Ishikawa (cell line): Measurements from ENCODE around the gene LIN28B.

Experiments used
- CEBPB ChIP-seq: IDR thresholded peaks from 2 replicates; pipeline ENCODE4 v1.6.1; 2012
- CREB1 ChIP-seq: IDR thresholded peaks from 2 replicates; pipeline ENCODE4 v1.6.1; 2012; ENCODE audit warnings: low read depth
- EGR1 ChIP-seq: IDR thresholded peaks from 2 replicates; pipeline ENCODE4 v1.6.1; 2012
- EP300 ChIP-seq: IDR thresholded peaks from 2 replicates; pipeline ENCODE4 v1.6.1; 2012; ENCODE audit warnings: borderline replicate concordance
- FOXM1 ChIP-seq: IDR thresholded peaks from 2 replicates; pipeline ENCODE4 v1.6.1; 2012; ENCODE audit warnings: low read depth, borderline replicate concordance
- MAX ChIP-seq: IDR thresholded peaks from 2 replicates; pipeline ENCODE4 v1.6.1; 2012
- NFIC ChIP-seq: IDR thresholded peaks from 2 replicates; pipeline ENCODE4 v1.6.1; 2012
- RAD21 ChIP-seq: IDR thresholded peaks from 2 replicates; pipeline ENCODE4 v1.6.1; 2012; ENCODE audit warnings: low read depth
- REST ChIP-seq: IDR thresholded peaks from 2 replicates; pipeline ENCODE4 v1.6.1; 2012; ENCODE audit warnings: low read depth, mild to moderate bottlenecking
- TAF1 ChIP-seq: IDR thresholded peaks from 2 replicates; pipeline ENCODE4 v1.6.1; 2012; ENCODE audit warnings: low read depth, mild to moderate bottlenecking
- TCF12 ChIP-seq: IDR thresholded peaks from 2 replicates; pipeline ENCODE4 v1.6.1; 2012; ENCODE audit warnings: low read depth
- TEAD4 ChIP-seq: IDR thresholded peaks from 2 replicates; pipeline ENCODE4 v1.6.1; 2012
- USF1 ChIP-seq: IDR thresholded peaks from 2 replicates; pipeline ENCODE4 v1.6.1; 2012
- YY1 ChIP-seq: IDR thresholded peaks from 2 replicates; pipeline ENCODE4 v1.6.1; 2012; ENCODE audit warnings: low read depth
- ZBTB7A ChIP-seq: IDR thresholded peaks from 2 replicates; pipeline ENCODE4 v1.6.1; 2012; ENCODE audit warnings: low read depth

The LIN28B gene

GRCh38 chr6:105109955-105110895 lies 153.3 kb downstream of the LIN28B start:
- no peak for TF ChIP-seq EP300
- no peak for TF ChIP-seq USF1
- TF ChIP-seq MAX = no peak
- TF ChIP-seq TAF1 = no peak

- no peak for TF ChIP-seq ZBTB7A
Measured at GRCh38 chr6:105111105-105111504, 154.2 kb downstream of the LIN28B start.

- TF ChIP-seq YY1 (no peak), REST (no peak), TEAD4 (no peak), EGR1 (no peak), EP300 (no peak), CREB1 (no peak), FOXM1 (no peak), MAX (no peak), ZBTB7A (no peak), RAD21 (no peak), USF1 (no peak), TCF12 (no peak), NFIC (no peak), TAF1 (no peak), CEBPB (no peak)
Measured at GRCh38 chr6:105111871-105112270, 155.0 kb downstream of the LIN28B start.

GRCh38 chr6:105112577-105112976 lies 155.7 kb downstream of the LIN28B start:
- TF ChIP-seq CREB1 (no peak), TCF12 (no peak), RAD21 (no peak), ZBTB7A (no peak), TEAD4 (no peak), USF1 (no peak)

GRCh38 chr6:105113422-105113821 lies 156.5 kb downstream of the LIN28B start:
- TF ChIP-seq TCF12 = no peak
- TF ChIP-seq YY1 = no peak

GRCh38 chr6:105116150-105116549 lies 159.2 kb downstream of the LIN28B start:
- no peak for TF ChIP-seq MAX
- no peak for TF ChIP-seq CREB1
- no peak for TF ChIP-seq TEAD4

GRCh38 chr6:105120570-105120969 lies 163.7 kb downstream of the LIN28B start:
- no peak for TF ChIP-seq CEBPB
- no peak for TF ChIP-seq NFIC
- TF ChIP-seq TAF1 = no peak
- TF ChIP-seq YY1 = no peak
- TF ChIP-seq TCF12 = no peak
- no peak for TF ChIP-seq EGR1
- TF ChIP-seq USF1 = no peak
- TF ChIP-seq RAD21 = no peak
- no peak for TF ChIP-seq EP300
- TF ChIP-seq TEAD4 = no peak
- no peak for TF ChIP-seq MAX
- no peak for TF ChIP-seq CREB1
- TF ChIP-seq REST = no peak
- TF ChIP-seq FOXM1 = no peak
- no peak for TF ChIP-seq ZBTB7A
